Central memory CD4-positive, alpha-beta T cell (primary cell): Measurements from ENCODE around the gene ALDH4A1.
A peak's percentile ranks its signal among the peaks of the same experiment; 100 is the strongest.

Source experiments
- DNase-seq: peaks from one replicate; pipeline ENCODE4 v3.0.0; 2022
- total RNA-seq, 3 experiments: gene quantifications; one replicate each; lab custom pipeline; 2026; lab: John Stamatoyannopoulos, UW

The ALDH4A1 gene, protein sequence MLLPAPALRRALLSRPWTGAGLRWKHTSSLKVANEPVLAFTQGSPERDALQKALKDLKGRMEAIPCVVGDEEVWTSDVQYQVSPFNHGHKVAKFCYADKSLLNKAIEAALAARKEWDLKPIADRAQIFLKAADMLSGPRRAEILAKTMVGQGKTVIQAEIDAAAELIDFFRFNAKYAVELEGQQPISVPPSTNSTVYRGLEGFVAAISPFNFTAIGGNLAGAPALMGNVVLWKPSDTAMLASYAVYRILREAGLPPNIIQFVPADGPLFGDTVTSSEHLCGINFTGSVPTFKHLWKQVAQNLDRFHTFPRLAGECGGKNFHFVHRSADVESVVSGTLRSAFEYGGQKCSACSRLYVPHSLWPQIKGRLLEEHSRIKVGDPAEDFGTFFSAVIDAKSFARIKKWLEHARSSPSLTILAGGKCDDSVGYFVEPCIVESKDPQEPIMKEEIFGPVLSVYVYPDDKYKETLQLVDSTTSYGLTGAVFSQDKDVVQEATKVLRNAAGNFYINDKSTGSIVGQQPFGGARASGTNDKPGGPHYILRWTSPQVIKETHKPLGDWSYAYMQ
- total RNA-seq = 2.3 to 6.0 (median 4.3) reads per million in 3 experiments

DNA sequence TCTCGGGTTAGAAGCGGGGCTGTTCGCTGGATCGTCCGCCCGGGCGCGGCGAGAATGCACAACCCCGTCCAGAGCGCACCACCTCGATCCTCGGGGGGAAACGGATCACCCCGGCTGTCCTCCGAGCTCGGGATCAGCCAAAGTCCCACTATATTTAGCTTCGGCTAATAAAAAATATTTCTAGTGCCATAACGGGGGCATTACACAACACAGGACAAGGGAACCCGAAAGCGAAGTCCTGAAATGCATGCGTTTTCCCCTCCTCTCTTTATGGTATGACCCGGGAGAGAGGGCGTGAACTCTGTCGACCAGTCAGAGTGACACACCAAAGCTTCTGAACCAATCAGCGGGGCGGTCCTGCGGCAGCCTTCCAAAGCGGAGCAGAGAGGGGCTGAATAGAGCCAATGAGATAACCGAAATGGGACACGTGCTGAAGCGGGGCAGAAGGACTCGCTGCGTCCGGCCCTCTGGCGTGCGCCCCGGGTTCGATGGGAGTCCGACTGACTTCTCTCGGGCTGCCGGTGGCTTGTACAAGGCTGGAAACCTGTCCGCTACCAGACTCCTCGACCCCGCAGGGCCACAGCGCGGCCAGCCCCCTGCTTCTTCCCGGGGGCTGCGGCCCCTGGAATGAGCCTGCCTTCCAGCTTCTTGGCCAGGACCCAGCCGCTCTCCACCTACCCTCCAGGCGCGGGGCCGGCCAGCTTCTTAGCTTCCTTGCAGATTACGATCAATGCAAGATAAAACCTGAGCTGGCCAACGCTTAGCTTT is at the start of gene ALDH4A1:
Gene ALDH4A1 (minus strand): TSS at position 33 of the 768 bp plus-strand sequence. CDS start 32 bp downstream, at position 1.
- peak; percentile 93 for DNase-seq

- peak; percentile 91 for DNase-seq
Measured at GRCh38 chr1:18951818-18952391, 49.5 kb upstream of the ALDH4A1 start.

- DNase-seq = peak; percentile 31
Measured at GRCh38 chr1:18951416-18951815, 49.1 kb upstream of the ALDH4A1 start.

DNA sequence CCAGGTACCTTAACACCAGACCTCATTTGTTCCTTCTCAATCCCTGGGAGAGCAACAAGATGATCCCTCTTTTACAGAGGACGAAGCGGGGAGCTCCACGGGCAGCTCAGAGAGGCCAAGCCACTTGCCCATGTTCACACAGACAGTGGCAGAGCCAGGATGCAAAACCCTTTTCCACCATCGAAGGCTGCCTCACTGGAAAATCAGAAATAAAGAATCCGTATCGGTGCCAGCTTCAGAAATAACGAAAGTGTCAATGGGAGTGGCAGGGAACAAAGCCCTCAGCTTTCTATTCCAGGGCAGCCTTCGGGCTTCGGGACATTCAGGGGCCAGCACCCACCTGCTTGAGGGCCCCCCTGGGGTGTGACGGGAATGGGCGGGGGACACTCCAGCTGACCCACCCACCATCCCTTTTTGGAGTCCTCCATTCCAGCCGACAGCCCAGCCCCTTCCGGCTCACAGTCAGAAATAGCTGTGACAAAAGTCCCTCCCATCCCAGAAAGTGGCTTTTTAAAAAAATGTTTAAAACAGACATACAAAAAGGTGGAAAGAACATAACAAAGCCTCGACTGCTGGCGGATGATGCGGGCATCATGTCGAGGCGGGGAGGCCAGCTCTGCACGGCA is 48.2 kb upstream of the ALDH4A1 start:
- DNase-seq = peak; percentile 48

GRCh38 chr1:18949686-18950400 is 47.5 kb upstream of the ALDH4A1 start:
- DNase-seq = no peak

GRCh38 chr1:18948913-18949685 is 46.7 kb upstream of the ALDH4A1 start:
- no peak for DNase-seq

DNA sequence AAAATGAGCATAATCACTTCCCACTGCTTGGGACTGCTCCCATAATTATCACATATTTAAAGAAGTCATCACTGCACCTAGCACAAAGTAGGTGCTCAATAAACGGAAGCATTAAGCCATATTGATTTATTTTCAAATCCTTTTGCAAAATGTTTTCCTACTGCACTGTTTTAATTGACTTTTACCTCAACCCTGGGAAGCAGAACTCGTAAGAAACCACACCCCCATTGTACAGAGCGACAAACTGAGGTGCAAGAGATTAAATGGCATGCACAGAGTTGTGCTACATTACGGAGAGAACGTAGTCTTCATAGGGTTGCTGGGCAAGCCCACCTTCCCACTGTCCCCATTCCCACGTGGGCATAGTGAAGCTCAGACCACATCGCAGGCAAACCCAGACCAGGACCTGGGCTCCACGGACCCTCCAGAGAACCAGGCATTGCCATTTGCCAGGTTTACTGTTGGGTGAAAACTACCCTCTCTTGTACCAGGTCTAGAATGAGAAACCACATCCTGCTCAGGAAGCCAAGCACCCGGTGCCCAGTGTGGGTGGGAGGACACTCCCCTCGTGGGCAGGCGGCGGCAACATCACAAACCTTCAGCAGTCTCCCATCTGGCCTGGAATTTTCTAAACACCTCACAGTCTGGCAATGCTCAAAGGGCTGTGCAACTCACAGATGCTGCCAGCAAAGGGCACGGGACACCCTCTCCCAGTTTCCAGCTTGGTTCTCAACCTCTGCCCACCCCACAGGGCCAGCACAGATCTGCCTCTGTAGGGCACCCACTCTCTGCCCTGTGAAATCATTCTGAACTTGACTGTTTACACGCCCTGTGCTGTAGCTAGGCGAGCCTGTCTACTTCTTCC is 45.9 kb upstream of the ALDH4A1 start:
- DNase-seq = peak; percentile 81

DNA sequence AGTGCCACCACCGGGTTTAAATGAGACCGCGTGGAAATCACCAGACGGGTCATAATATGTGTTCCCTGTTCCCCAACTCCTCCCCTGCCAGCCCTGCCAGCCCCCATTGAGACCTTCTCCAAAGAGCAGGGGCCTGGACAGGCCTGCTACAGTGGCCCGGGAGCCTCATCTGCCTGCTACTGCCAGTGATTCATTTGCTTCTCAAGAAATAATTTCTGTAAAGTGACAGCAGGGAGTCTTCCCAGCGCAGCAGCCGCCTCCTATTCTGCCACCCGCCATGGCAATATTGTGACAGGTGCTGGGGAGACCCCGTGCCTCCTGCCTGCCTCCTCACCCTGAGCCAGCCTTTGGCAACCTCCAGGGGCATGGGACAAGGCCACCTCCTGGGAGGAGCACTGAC is 45.2 kb upstream of the ALDH4A1 start:
- DNase-seq = no peak

- no peak for DNase-seq
Measured at GRCh38 chr1:18946550-18947381, 44.4 kb upstream of the ALDH4A1 start.

DNA sequence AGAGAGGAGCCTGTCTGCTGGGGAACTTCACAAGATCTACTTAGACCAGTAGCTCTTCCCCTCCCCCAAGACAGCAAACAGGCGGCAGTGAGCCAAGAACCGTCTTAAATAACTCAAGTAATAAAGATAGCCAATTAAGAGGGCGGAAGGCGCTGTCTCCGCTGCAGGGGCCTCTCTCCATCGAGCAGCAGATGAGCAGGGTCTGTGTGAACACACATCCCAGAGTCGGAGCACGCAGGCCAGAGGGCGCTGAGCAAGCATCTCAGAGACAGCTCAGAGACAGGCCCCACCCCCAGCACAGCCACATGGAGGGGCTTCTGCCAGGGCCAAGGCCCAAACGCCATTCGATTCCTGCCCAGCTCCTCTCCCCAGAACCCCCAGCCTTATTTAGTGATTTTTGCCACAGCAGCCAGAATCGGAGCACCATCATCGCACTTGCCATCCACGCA is 43.1 kb upstream of the ALDH4A1 start:
- DNase-seq = no peak

GRCh38 chr1:18944810-18945209 is 42.5 kb upstream of the ALDH4A1 start:
- no peak for DNase-seq

GRCh38 chr1:18943914-18944572 is 41.7 kb upstream of the ALDH4A1 start:
- DNase-seq = no peak

DNA sequence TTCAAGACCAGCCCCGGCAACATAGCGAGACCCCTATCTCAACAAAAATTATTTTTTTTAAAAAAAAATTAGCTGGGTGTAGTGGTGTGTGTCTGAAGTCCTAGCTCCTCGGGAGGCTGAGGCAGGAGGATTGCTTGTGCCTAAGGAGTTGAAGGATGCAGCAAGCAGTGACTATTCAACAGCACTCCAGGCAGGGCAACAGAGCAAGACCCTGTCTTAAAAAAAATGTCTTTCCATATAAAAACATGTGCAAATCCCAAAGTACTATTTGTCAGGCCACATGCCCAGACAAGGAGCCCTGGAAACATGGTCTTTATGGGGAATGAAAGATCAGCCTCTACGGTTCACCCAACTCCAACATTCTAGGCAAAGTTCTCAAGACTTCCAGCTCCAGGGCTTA is 40.8 kb upstream of the ALDH4A1 start:
- no peak for DNase-seq

DNA sequence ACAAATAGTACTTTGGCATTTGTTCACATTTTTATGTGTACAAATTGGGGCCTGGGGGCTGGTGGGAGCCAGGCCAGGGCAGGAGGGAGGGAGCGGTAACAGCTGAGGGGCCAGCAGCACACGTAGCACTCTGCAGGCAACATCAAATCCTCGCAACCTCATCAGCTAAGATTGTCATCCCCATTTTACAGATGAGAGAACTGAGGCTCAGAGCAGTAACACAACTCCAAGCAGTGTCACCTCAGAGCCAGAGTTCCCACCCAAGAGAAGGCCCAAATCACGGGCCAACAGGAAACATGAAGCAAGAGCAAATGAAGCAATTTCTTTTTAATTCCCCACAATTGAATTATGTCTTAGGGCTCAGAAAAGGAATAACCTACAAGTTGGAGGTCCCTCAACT is 40.0 kb upstream of the ALDH4A1 start:
- DNase-seq = no peak

DNA sequence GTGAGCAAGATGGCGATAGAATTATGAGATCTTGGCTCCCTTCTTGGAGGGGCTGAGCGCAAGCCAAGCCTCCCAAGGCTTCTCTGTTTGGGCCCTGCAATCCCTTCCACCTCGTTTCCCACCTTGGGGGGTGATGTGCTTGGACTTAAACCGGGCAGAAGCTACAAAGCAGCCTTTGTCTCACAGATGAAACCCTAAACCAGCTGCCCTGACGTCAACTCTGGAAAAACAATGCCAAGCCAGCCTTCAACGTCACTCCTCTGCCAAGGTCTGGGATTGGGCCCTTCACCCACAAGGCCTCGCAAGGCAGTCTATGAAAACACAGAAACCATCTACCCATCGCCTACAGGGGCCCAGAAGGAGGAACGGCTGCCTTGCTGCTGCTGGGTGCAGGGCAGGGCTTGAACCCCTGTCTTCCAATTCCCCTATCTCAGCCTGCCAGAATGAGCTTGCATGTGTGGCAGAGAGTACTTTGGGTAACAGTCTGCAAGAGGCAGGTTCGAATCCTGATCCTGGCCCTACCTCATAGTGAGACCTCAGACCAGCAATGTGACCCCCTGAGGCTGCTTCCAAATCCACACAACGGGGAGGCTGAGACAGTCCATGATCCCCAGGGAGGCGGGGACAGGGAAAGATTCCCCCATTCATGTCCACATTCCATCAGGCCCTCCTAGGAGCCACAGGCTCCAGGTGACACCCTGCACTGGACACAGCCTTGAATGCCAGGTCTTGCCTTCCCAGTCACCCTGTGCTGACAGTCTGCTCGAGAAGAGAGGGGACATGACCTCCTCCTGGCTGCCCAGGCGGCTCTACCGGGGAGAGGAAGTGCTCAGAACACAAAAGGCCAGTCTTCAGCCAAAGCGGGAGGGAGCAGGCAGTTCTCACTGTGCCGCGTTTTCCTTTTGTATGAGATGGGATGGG is 39.1 kb upstream of the ALDH4A1 start:
- DNase-seq = no peak

GRCh38 chr1:18940303-18941020 is 38.1 kb upstream of the ALDH4A1 start:
- DNase-seq = no peak
